ENCODE data around the gene S100PBP. TPM values are rescaled to one million over a fixed set of nuclear protein-coding genes. Genes with fewer than 3 reads are reported as not detected.

Gene S100PBP
- total RNA-seq, 1 experiment from 2014 or later: 69.3 TPM

DNA sequence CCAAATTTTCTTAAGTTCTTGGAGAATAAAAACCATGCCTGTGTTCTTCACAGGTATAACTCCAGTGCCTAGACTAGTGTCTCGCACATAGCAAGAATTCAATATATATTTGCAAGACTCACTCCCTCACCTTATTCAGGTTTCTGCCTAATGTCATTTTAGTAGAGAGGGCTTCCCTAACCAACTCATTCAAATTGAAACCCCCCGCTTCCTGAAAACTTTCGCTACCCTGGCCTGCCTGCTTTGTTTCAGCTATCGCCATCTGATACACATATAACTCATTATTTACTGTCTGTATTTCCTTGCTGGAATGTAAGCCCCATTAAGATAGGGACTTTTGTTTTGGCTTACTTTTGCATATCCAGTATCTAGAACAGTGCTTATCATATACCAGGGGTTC, 8.9 kb upstream of the S100PBP start:
- H3K4me1 ChIP-seq (ENCODE audit: insufficient read depth, low read length, poor library complexity, severe bottlenecking): no peaks in the 10 kb centered on the region
- POLR2A ChIA-PET (ENCODE audit: low non-redundant PET): no interaction called here
- intact Hi-C loops (cut with micrococcal nuclease; ENCODE audit: unreplicated experiment): no loop called here
- no peak overlapping the region for H3K4me3 ChIP-seq (ENCODE audit: low read depth, low read length, poor library complexity, severe bottlenecking)
- H3K27ac ChIP-seq (ENCODE audit: low read depth, low read length, poor library complexity, severe bottlenecking): no peak overlapping the region
- DNase-seq (ENCODE audit: low spot score): no peak
- H3K27me3 ChIP-seq (replicated peaks; ENCODE audit: insufficient read depth, low read depth, low read length, poor library complexity): no peaks in the 10 kb centered on the region
- H3K9me3 ChIP-seq (ENCODE audit: low read depth, low read length, poor library complexity, severe bottlenecking): no peaks in the 10 kb centered on the region
- CTCF ChIA-PET: no interaction called here
- no peak for TF ChIP-seq EZH2 (IDR thresholded peaks at IDR 0.05; ENCODE audit: borderline replicate concordance, low read depth, low read length, poor library complexity, severe bottlenecking)
- TF ChIP-seq, protein P1, sequence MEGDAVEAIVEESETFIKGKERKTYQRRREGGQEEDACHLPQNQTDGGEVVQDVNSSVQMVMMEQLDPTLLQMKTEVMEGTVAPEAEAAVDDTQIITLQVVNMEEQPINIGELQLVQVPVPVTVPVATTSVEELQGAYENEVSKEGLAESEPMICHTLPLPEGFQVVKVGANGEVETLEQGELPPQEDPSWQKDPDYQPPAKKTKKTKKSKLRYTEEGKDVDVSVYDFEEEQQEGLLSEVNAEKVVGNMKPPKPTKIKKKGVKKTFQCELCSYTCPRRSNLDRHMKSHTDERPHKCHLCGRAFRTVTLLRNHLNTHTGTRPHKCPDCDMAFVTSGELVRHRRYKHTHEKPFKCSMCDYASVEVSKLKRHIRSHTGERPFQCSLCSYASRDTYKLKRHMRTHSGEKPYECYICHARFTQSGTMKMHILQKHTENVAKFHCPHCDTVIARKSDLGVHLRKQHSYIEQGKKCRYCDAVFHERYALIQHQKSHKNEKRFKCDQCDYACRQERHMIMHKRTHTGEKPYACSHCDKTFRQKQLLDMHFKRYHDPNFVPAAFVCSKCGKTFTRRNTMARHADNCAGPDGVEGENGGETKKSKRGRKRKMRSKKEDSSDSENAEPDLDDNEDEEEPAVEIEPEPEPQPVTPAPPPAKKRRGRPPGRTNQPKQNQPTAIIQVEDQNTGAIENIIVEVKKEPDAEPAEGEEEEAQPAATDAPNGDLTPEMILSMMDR (conservative IDR thresholded peaks at IDR 0.05; ENCODE audit: low read depth, low read length): no peak
- no TSS peak for BruUV-seq (replicated peaks)
- H3K36me3 ChIP-seq (ENCODE audit: insufficient read depth, low read length, poor library complexity, severe bottlenecking): peaks cover 71% of the 10 kb centered on the region

DNA sequence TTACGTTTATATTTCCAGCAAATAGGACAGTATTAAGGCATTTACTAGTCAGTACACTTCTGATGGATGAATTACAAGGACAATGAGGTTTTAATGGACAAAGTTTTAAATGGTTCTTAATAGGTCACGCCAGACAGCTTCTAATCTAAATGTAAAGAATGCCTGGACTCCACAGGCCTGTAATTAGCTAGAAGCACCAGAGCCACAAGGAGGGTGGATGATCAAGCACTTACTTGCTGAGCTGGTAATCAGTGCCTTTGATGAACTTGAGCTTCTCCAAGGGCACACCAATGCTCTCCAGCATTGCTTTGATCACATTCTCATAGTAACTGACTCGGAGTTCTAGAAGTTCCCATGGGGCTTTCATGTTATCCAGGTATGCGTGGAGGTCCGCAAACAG, 7.1 kb upstream of the S100PBP start:
- BruUV-seq (replicated peaks): no TSS peak
- ChIA-PET CTCF (no interaction called here), POLR2A (ENCODE audit: low non-redundant PET) (no interaction called here)
- peaks cover 82% of the 10 kb centered on the region for H3K36me3 ChIP-seq (ENCODE audit: insufficient read depth, low read length, poor library complexity, severe bottlenecking)
- intact Hi-C loops (cut with micrococcal nuclease; ENCODE audit: unreplicated experiment): no loop called here
- no peak overlapping the region for H3K27ac ChIP-seq (ENCODE audit: low read depth, low read length, poor library complexity, severe bottlenecking)
- no peak for TF ChIP-seq EZH2 (IDR thresholded peaks at IDR 0.05; ENCODE audit: borderline replicate concordance, low read depth, low read length, poor library complexity, severe bottlenecking)
- TF ChIP-seq, protein P1 (conservative IDR thresholded peaks at IDR 0.05; ENCODE audit: low read depth, low read length): no peak
- H3K9me3 ChIP-seq (ENCODE audit: low read depth, low read length, poor library complexity, severe bottlenecking): no peaks in the 10 kb centered on the region
- DNase-seq (ENCODE audit: low spot score): no peak
- no peak overlapping the region for H3K4me3 ChIP-seq (ENCODE audit: low read depth, low read length, poor library complexity, severe bottlenecking)
- H3K27me3 ChIP-seq (replicated peaks; ENCODE audit: insufficient read depth, low read depth, low read length, poor library complexity): no peaks in the 10 kb centered on the region
- peaks cover 4% of the 10 kb centered on the region for H3K4me1 ChIP-seq (ENCODE audit: insufficient read depth, low read length, poor library complexity, severe bottlenecking)

DNA sequence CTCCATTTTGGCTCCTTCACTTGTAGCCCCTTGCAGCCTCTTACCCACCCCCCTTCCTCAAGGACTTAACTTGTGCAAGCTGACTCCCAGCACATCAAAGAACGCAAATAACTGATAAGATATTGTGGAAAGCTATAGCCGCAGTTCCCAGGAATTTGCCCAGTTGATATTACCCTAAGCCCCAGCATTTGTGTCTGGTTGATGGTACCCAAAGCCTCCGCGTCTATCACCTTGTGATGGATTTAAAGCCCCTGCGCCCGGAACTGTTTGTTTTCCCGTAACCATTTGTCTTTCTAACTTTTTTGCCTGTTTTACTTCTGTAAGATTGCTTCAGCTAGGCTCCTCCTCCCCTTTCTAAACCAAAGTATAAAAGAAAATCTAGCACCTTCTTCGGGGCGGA, 6.2 kb upstream of the S100PBP start:
- H3K4me3 ChIP-seq (ENCODE audit: low read depth, low read length, poor library complexity, severe bottlenecking): no peak overlapping the region
- BruUV-seq (replicated peaks): no TSS peak
- ChIA-PET CTCF (interaction anchor here (0.5 kb wide), 1 partner anchor 22 kb away, joined by 4 read pairs; no protein-coding TSS in a partner anchor), POLR2A (ENCODE audit: low non-redundant PET) (no interaction called here)
- H3K27me3 ChIP-seq (replicated peaks; ENCODE audit: insufficient read depth, low read depth, low read length, poor library complexity): no peaks in the 10 kb centered on the region
- peaks cover 7% of the 10 kb centered on the region for H3K4me1 ChIP-seq (ENCODE audit: insufficient read depth, low read length, poor library complexity, severe bottlenecking)
- no peak for DNase-seq (ENCODE audit: low spot score)
- no peak for TF ChIP-seq EZH2 (IDR thresholded peaks at IDR 0.05; ENCODE audit: borderline replicate concordance, low read depth, low read length, poor library complexity, severe bottlenecking)
- TF ChIP-seq, protein P1 (conservative IDR thresholded peaks at IDR 0.05; ENCODE audit: low read depth, low read length): no peak
- H3K36me3 ChIP-seq (ENCODE audit: insufficient read depth, low read length, poor library complexity, severe bottlenecking): peaks cover 73% of the 10 kb centered on the region
- intact Hi-C loops (cut with micrococcal nuclease; ENCODE audit: unreplicated experiment): no loop called here
- H3K27ac ChIP-seq (ENCODE audit: low read depth, low read length, poor library complexity, severe bottlenecking): no peak overlapping the region
- no peaks in the 10 kb centered on the region for H3K9me3 ChIP-seq (ENCODE audit: low read depth, low read length, poor library complexity, severe bottlenecking)
